DOHH2 (cell line): Measurements from ENCODE around the gene MAN2C1.

ENCODE experiments used
- H3F3A ChIP-seq: fragments of 200-600 bp; sonication (generic), shearing (Covaris generic); 2 replicates; pipeline ENCODE4 v1.6.0; 2016; ENCODE audit warnings: antibody characterized with exemption, mild to moderate bottlenecking; ENCODE audit not compliant: control insufficient read depth, insufficient read depth
- H3K27ac ChIP-seq: fragments of 200-600 bp; sonication (generic); 2 replicates; pipeline ENCODE4 v1.5.1; 2014; ENCODE audit warnings: low read depth, mild to moderate bottlenecking, low read length, moderate library complexity
- H3K27me3 ChIP-seq: fragments of 200-600 bp; sonication (generic); 2 replicates; pipeline ENCODE4 v1.6.1; 2014; ENCODE audit warnings: mild to moderate bottlenecking, low read length, mixed read lengths; ENCODE audit not compliant: control insufficient read depth
- H3K36me3 ChIP-seq: fragments of 200-600 bp; sonication (generic); 2 replicates; pipeline ENCODE4 v1.6.1; 2014; ENCODE audit warnings: mild to moderate bottlenecking, low read length, moderate library complexity, mixed read lengths; ENCODE audit not compliant: control insufficient read depth
- H3K4me1 ChIP-seq: fragments of 200-600 bp; sonication (generic); 2 replicates; pipeline ENCODE4 v1.6.1; 2014; ENCODE audit warnings: mild to moderate bottlenecking, low read length, mixed read lengths; ENCODE audit not compliant: control insufficient read depth
- H3K4me2 ChIP-seq: fragments of 200-600 bp; sonication (generic); 2 replicates; pipeline ENCODE4 v1.6.0; 2014; ENCODE audit warnings: mild to moderate bottlenecking, low read length, moderate library complexity
- H3K4me3 ChIP-seq: fragments of 200-600 bp; sonication (generic); 2 replicates; pipeline ENCODE4 v1.5.1; 2014; ENCODE audit warnings: mild to moderate bottlenecking, low read length, mixed read lengths
- H3K79me2 ChIP-seq: fragments of 200-600 bp; sonication (generic); 2 replicates; pipeline ENCODE4 v1.6.1; 2014; ENCODE audit warnings: mild to moderate bottlenecking, low read length, mixed read lengths; ENCODE audit not compliant: control insufficient read depth
- H3K9me2 ChIP-seq: fragments of 200-600 bp; sonication (generic); replicated peaks from 2 replicates; pipeline ENCODE4 v1.6.1; 2014; ENCODE audit warnings: mild to moderate bottlenecking, low read length, mixed read lengths; ENCODE audit not compliant: control insufficient read depth
- H3K9me3 ChIP-seq: fragments of 200-600 bp; sonication (generic); 2 replicates; pipeline ENCODE4 v1.6.1; 2014; ENCODE audit warnings: antibody characterized with exemption, low read length, mixed read lengths; ENCODE audit not compliant: control insufficient read depth, insufficient read depth
- H4K20me1 ChIP-seq: fragments of 200-600 bp; sonication (generic); 2 replicates; pipeline ENCODE4 v1.6.0; 2014; ENCODE audit warnings: low read depth, mild to moderate bottlenecking, antibody characterized with exemption, low read length, moderate library complexity; ENCODE audit not compliant: control insufficient read depth, insufficient read depth
- CTCF ChIP-seq: fragments of 200-600 bp; sonication (generic); IDR thresholded peaks from one replicate; pipeline ENCODE4 v1.5.1; 2014; ENCODE audit warnings: antibody characterized with exemption, mild to moderate bottlenecking, low read depth, low read length; ENCODE audit not compliant: poor library complexity, severe bottlenecking
- EZH2phosphoT487 ChIP-seq: fragments of 200-600 bp; sonication (generic); IDR thresholded peaks from 2 replicates; pipeline ENCODE4 v1.6.1; 2017; ENCODE audit warnings: borderline replicate concordance, mild to moderate bottlenecking, antibody characterized with exemption, low read length, moderate library complexity, mixed read lengths

The MAN2C1 gene

GRCh38 chr15:75366163-75366562, 2.2 kb downstream of the MAN2C1 start:
- Histone ChIP-seq H3K4me3 (no peak overlapping the region), H4K20me1 (no peaks in the 10 kb centered on the region; the same call in 1 of the 2 replicates), H3K9me2 (no peaks in the 10 kb centered on the region), H3K36me3 (peaks cover 33% of the 10 kb centered on the region), H3K27ac (no peak overlapping the region), H3K9me3 (no peaks in the 10 kb centered on the region), H3K4me1 (peaks cover 33% of the 10 kb centered on the region), H3F3A (peaks cover 22% of the 10 kb centered on the region), H3K79me2 (peaks cover 16% of the 10 kb centered on the region), H3K27me3 (no peaks in the 10 kb centered on the region), H3K4me2 (no peak overlapping the region)
- no peak for TF ChIP-seq CTCF
- no peak for TF ChIP-seq EZH2phosphoT487

- no peaks in the 10 kb centered on the region for H3K9me3 ChIP-seq
- TF ChIP-seq CTCF (no peak), EZH2phosphoT487 (no peak)
- no peak overlapping the region for H3K27ac ChIP-seq
- H4K20me1 ChIP-seq = no peaks in the 10 kb centered on the region; the same call in 1 of the 2 replicates
- peaks cover 30% of the 10 kb centered on the region for H3K4me1 ChIP-seq
- peaks cover 11% of the 10 kb centered on the region; the same call in 1 of the 2 replicates for H3F3A ChIP-seq
- no peaks in the 10 kb centered on the region for H3K9me2 ChIP-seq
- peaks cover 20% of the 10 kb centered on the region for H3K36me3 ChIP-seq
- H3K79me2 ChIP-seq = peaks cover 12% of the 10 kb centered on the region
- no peaks in the 10 kb centered on the region for H3K27me3 ChIP-seq
- no peak overlapping the region for H3K4me2 ChIP-seq
- no peak overlapping the region for H3K4me3 ChIP-seq
Observed at GRCh38 chr15:75364881-75365280, 3.5 kb downstream of the MAN2C1 start.

GRCh38 chr15:75363786-75364185, 4.6 kb downstream of the MAN2C1 start:
- Histone ChIP-seq H3K9me3 (no peaks in the 10 kb centered on the region), H3K4me2 (no peak overlapping the region), H4K20me1 (no peaks in the 10 kb centered on the region; the same call in 1 of the 2 replicates), H3K27ac (no peak overlapping the region), H3K4me1 (peaks cover 19% of the 10 kb centered on the region), H3F3A (peaks cover 4% of the 10 kb centered on the region; the same call in 1 of the 2 replicates), H3K36me3 (peaks cover 14% of the 10 kb centered on the region), H3K9me2 (no peaks in the 10 kb centered on the region), H3K27me3 (no peaks in the 10 kb centered on the region), H3K4me3 (no peak overlapping the region), H3K79me2 (peaks cover 1% of the 10 kb centered on the region)
- TF ChIP-seq EZH2phosphoT487 (no peak), CTCF (no peak)
